Measurements from ENCODE around the gene MAP1LC3A.

Gene MAP1LC3A

GRCh38 chr20:34582221-34582620 lies 23.7 kb downstream of the MAP1LC3A start:
- no peak overlapping the region for H3K27ac ChIP-seq (replicated peaks; ENCODE audit: low read length)
- H3K23ac ChIP-seq (ENCODE audit: low read depth, low read length, poor library complexity) = no peak overlapping the region
- H3K36me3 ChIP-seq (replicated peaks in 1 of 2; ENCODE audit: control insufficient read depth in 2 of 2, insufficient read depth in 2 of 2, low read length in 2 of 2) = peaks cover 3 to 69% of the 10 kb centered on the region in 2 donors
- no CpG with 5 or more reads among the region's 4 CpGs for WGBS, 2 donors (ENCODE audit: extremely low coverage in 2 of 2, insufficient read length in 2 of 2, insufficient replicate concordance in 1 of 2)
- peaks cover 0 to 11% of the 10 kb centered on the region in 2 donors for H3K4me1 ChIP-seq (ENCODE audit: control insufficient read depth in 2 of 2, insufficient read depth in 1 of 2, low read depth in 1 of 2, low read length in 2 of 2)
- H3K14ac ChIP-seq (ENCODE audit: low read length) = no peak overlapping the region
- H2BK5ac ChIP-seq (ENCODE audit: low read length) = no peak overlapping the region
- no peak overlapping the region for H3K4me2 ChIP-seq (ENCODE audit: insufficient read depth, low read length, poor library complexity, severe bottlenecking)
- no peak overlapping the region for H3K4me3 ChIP-seq (ENCODE audit: low read length in 2 of 2)
- no peak overlapping the region for H3K18ac ChIP-seq (ENCODE audit: low read length)
- H3K4ac ChIP-seq (ENCODE audit: low read length) = no peak overlapping the region
- H4K8ac ChIP-seq (ENCODE audit: low read depth, low read length) = no peak overlapping the region
- no peak overlapping the region for H2BK120ac ChIP-seq (ENCODE audit: low read depth, low read length)
- no peak overlapping the region for H4K91ac ChIP-seq (ENCODE audit: low read depth, low read length, poor library complexity)
- H2BK15ac ChIP-seq (ENCODE audit: low read length) = no peak overlapping the region
- no peak for DNase-seq (ENCODE audit: low spot score)
- no peaks in the 10 kb centered on the region for H3K27me3 ChIP-seq (ENCODE audit: control insufficient read depth in 3 of 3, insufficient read depth in 3 of 3, low read depth in 1 of 3, low read length in 3 of 3)
- H3K9ac ChIP-seq (ENCODE audit: low read depth, low read length, poor library complexity) = no peak overlapping the region
- no peaks in the 10 kb centered on the region for H3K9me3 ChIP-seq (replicated peaks in 1 of 2; ENCODE audit: control insufficient read depth in 2 of 2, insufficient read depth in 1 of 2, low read depth in 1 of 2, low read length in 2 of 2)
- no peaks in the 10 kb centered on the region for H3K79me1 ChIP-seq (ENCODE audit: low read depth, low read length)
- no peak overlapping the region for H2BK12ac ChIP-seq (ENCODE audit: low read length)
- no peak overlapping the region for H2AK5ac ChIP-seq (ENCODE audit: low read depth, low read length)
- no peak overlapping the region for H2AFZ ChIP-seq (ENCODE audit: low read length)

GRCh38 chr20:34582911-34583310 lies 24.4 kb downstream of the MAP1LC3A start:
- H3K9me3 ChIP-seq (replicated peaks in 1 of 2; ENCODE audit: control insufficient read depth in 2 of 2, insufficient read depth in 1 of 2, low read depth in 1 of 2, low read length in 2 of 2) = no peaks in the 10 kb centered on the region
- H3K14ac ChIP-seq (ENCODE audit: low read length) = no peak overlapping the region
- no peak overlapping the region for H3K9ac ChIP-seq (ENCODE audit: low read depth, low read length, poor library complexity)
- H2BK120ac ChIP-seq (ENCODE audit: low read depth, low read length) = no peak overlapping the region
- no peak overlapping the region for H2BK5ac ChIP-seq (ENCODE audit: low read length)
- H3K4me2 ChIP-seq (ENCODE audit: insufficient read depth, low read length, poor library complexity, severe bottlenecking) = no peak overlapping the region
- no peaks in the 10 kb centered on the region for H3K27me3 ChIP-seq (ENCODE audit: control insufficient read depth in 3 of 3, insufficient read depth in 3 of 3, low read depth in 1 of 3, low read length in 3 of 3)
- H3K18ac ChIP-seq (ENCODE audit: low read length) = no peak overlapping the region
- WGBS, 2 donors (ENCODE audit: extremely low coverage in 2 of 2, insufficient read length in 2 of 2, insufficient replicate concordance in 1 of 2) = no CpG with 5 or more reads among the region's 4 CpGs
- H2AK5ac ChIP-seq (ENCODE audit: low read depth, low read length) = no peak overlapping the region
- H2BK12ac ChIP-seq (ENCODE audit: low read length) = no peak overlapping the region
- DNase-seq (ENCODE audit: low spot score) = no peak
- H3K79me1 ChIP-seq (ENCODE audit: low read depth, low read length) = no peaks in the 10 kb centered on the region
- no peak overlapping the region for H3K4me3 ChIP-seq (ENCODE audit: low read length in 2 of 2)
- H3K23ac ChIP-seq (ENCODE audit: low read depth, low read length, poor library complexity) = no peak overlapping the region
- H2AFZ ChIP-seq (ENCODE audit: low read length) = no peak overlapping the region
- peaks cover 0 to 11% of the 10 kb centered on the region in 2 donors for H3K4me1 ChIP-seq (ENCODE audit: control insufficient read depth in 2 of 2, insufficient read depth in 1 of 2, low read depth in 1 of 2, low read length in 2 of 2)
- H3K36me3 ChIP-seq (replicated peaks in 1 of 2; ENCODE audit: control insufficient read depth in 2 of 2, insufficient read depth in 2 of 2, low read length in 2 of 2) = peaks cover 3 to 75% of the 10 kb centered on the region in 2 donors
- H3K4ac ChIP-seq (ENCODE audit: low read length) = no peak overlapping the region
- no peak overlapping the region for H4K91ac ChIP-seq (ENCODE audit: low read depth, low read length, poor library complexity)
- no peak overlapping the region for H2BK15ac ChIP-seq (ENCODE audit: low read length)
- no peak overlapping the region for H4K8ac ChIP-seq (ENCODE audit: low read depth, low read length)
- no peak overlapping the region for H3K27ac ChIP-seq (replicated peaks; ENCODE audit: low read length)

- Histone ChIP-seq H3K9ac (ENCODE audit: low read depth, low read length, poor library complexity) (no peak overlapping the region), H2AK5ac (ENCODE audit: low read depth, low read length) (no peak overlapping the region), H3K4ac (ENCODE audit: low read length) (no peak overlapping the region), H4K8ac (ENCODE audit: low read depth, low read length) (no peak overlapping the region), H3K4me2 (ENCODE audit: insufficient read depth, low read length, poor library complexity, severe bottlenecking) (no peak overlapping the region), H2BK120ac (ENCODE audit: low read depth, low read length) (no peak overlapping the region), H3K4me1 (ENCODE audit: control insufficient read depth in 2 of 2, insufficient read depth in 1 of 2, low read depth in 1 of 2, low read length in 2 of 2) (peaks cover 0 to 11% of the 10 kb centered on the region in 2 donors), H3K23ac (ENCODE audit: low read depth, low read length, poor library complexity) (no peak overlapping the region), H4K91ac (ENCODE audit: low read depth, low read length, poor library complexity) (no peak overlapping the region), H3K36me3 (replicated peaks in 1 of 2; ENCODE audit: control insufficient read depth in 2 of 2, insufficient read depth in 2 of 2, low read length in 2 of 2) (peaks cover 3 to 78% of the 10 kb centered on the region in 2 donors), H3K79me1 (ENCODE audit: low read depth, low read length) (no peaks in the 10 kb centered on the region), H2BK12ac (ENCODE audit: low read length) (no peak overlapping the region), H2BK15ac (ENCODE audit: low read length) (no peak overlapping the region), H3K4me3 (ENCODE audit: low read length in 2 of 2) (no peak overlapping the region), H3K27ac (replicated peaks; ENCODE audit: low read length) (no peak overlapping the region), H3K14ac (ENCODE audit: low read length) (no peak overlapping the region), H3K9me3 (replicated peaks in 1 of 2; ENCODE audit: control insufficient read depth in 2 of 2, insufficient read depth in 1 of 2, low read depth in 1 of 2, low read length in 2 of 2) (no peaks in the 10 kb centered on the region), H3K18ac (ENCODE audit: low read length) (no peak overlapping the region), H3K27me3 (ENCODE audit: control insufficient read depth in 3 of 3, insufficient read depth in 3 of 3, low read depth in 1 of 3, low read length in 3 of 3) (no peaks in the 10 kb centered on the region), H2AFZ (ENCODE audit: low read length) (no peak overlapping the region), H2BK5ac (ENCODE audit: low read length) (no peak overlapping the region)
- no CpG with 5 or more reads among the region's 6 CpGs for WGBS, 2 donors (ENCODE audit: extremely low coverage in 2 of 2, insufficient read length in 2 of 2, insufficient replicate concordance in 1 of 2)
- no peak for DNase-seq (ENCODE audit: low spot score)
Observed at GRCh38 chr20:34583544-34583943, 25.0 kb downstream of the MAP1LC3A start.

GRCh38 chr20:34585019-34585418 lies 26.5 kb downstream of the MAP1LC3A start:
- no peak overlapping the region for H2BK120ac ChIP-seq (ENCODE audit: low read depth, low read length)
- no peak overlapping the region for H3K27ac ChIP-seq (replicated peaks; ENCODE audit: low read length)
- WGBS, 2 donors (ENCODE audit: extremely low coverage in 2 of 2, insufficient read length in 2 of 2, insufficient replicate concordance in 1 of 2) = no CpG with 5 or more reads among the region's 5 CpGs
- no peak overlapping the region for H2AFZ ChIP-seq (ENCODE audit: low read length)
- H3K9ac ChIP-seq (ENCODE audit: low read depth, low read length, poor library complexity) = no peak overlapping the region
- no peak overlapping the region for H3K4me3 ChIP-seq (ENCODE audit: low read length in 2 of 2)
- H3K4me2 ChIP-seq (ENCODE audit: insufficient read depth, low read length, poor library complexity, severe bottlenecking) = no peak overlapping the region
- H3K36me3 ChIP-seq (replicated peaks in 1 of 2; ENCODE audit: control insufficient read depth in 2 of 2, insufficient read depth in 2 of 2, low read length in 2 of 2) = peaks cover 3 to 63% of the 10 kb centered on the region in 2 donors
- H3K14ac ChIP-seq (ENCODE audit: low read length) = no peak overlapping the region
- no peaks in the 10 kb centered on the region for H3K27me3 ChIP-seq (ENCODE audit: control insufficient read depth in 3 of 3, insufficient read depth in 3 of 3, low read depth in 1 of 3, low read length in 3 of 3)
- H4K8ac ChIP-seq (ENCODE audit: low read depth, low read length) = no peak overlapping the region
- H3K23ac ChIP-seq (ENCODE audit: low read depth, low read length, poor library complexity) = no peak overlapping the region
- H4K91ac ChIP-seq (ENCODE audit: low read depth, low read length, poor library complexity) = no peak overlapping the region
- H2BK12ac ChIP-seq (ENCODE audit: low read length) = no peak overlapping the region
- no peak overlapping the region for H2AK5ac ChIP-seq (ENCODE audit: low read depth, low read length)
- no peak overlapping the region for H3K4ac ChIP-seq (ENCODE audit: low read length)
- DNase-seq (ENCODE audit: low spot score) = no peak
- H3K18ac ChIP-seq (ENCODE audit: low read length) = no peak overlapping the region
- no peaks in the 10 kb centered on the region for H3K79me1 ChIP-seq (ENCODE audit: low read depth, low read length)
- no peak overlapping the region for H2BK5ac ChIP-seq (ENCODE audit: low read length)
- no peaks in the 10 kb centered on the region for H3K9me3 ChIP-seq (replicated peaks in 1 of 2; ENCODE audit: control insufficient read depth in 2 of 2, insufficient read depth in 1 of 2, low read depth in 1 of 2, low read length in 2 of 2)
- peaks cover 0 to 11% of the 10 kb centered on the region in 2 donors for H3K4me1 ChIP-seq (ENCODE audit: control insufficient read depth in 2 of 2, insufficient read depth in 1 of 2, low read depth in 1 of 2, low read length in 2 of 2)
- no peak overlapping the region for H2BK15ac ChIP-seq (ENCODE audit: low read length)

All from neuronal stem cell (in vitro differentiated cells).